Effector memory CD4-positive, alpha-beta T cell (primary cell): Measurements from ENCODE around the gene FNDC1.

ENCODE experiments used
- DNase-seq, 3 donors: peaks; one replicate each; pipeline ENCODE4 v3.0.0-alpha.2; 2020
- H3K27ac ChIP-seq: 2 replicates; pipeline ENCODE4 v1.7.0; 2013; ENCODE audit warnings: mild to moderate bottlenecking, low read length, moderate library complexity; ENCODE audit not compliant: insufficient read depth, poor library complexity, severe bottlenecking
- H3K27me3 ChIP-seq: replicated peaks from 2 replicates; pipeline ENCODE4 v1.7.0; 2013; ENCODE audit warnings: mild to moderate bottlenecking, low read length; ENCODE audit not compliant: insufficient read depth, control insufficient read depth, poor library complexity, severe bottlenecking
- H3K36me3 ChIP-seq: 2 replicates; pipeline ENCODE4 v1.7.0; 2013; ENCODE audit warnings: mild to moderate bottlenecking, low read length, moderate library complexity; ENCODE audit not compliant: control insufficient read depth, insufficient read depth
- H3K4me1 ChIP-seq: 2 replicates; pipeline ENCODE4 v1.7.0; 2013; ENCODE audit warnings: low read length, mild to moderate bottlenecking; ENCODE audit not compliant: control insufficient read depth, insufficient read depth, poor library complexity, severe bottlenecking
- H3K4me3 ChIP-seq: 2 replicates; pipeline ENCODE4 v1.7.0; 2013; ENCODE audit warnings: low read length, low read depth, mild to moderate bottlenecking; ENCODE audit not compliant: insufficient read depth, poor library complexity, severe bottlenecking
- H3K9me3 ChIP-seq: 2 replicates; pipeline ENCODE4 v1.7.0; 2013; ENCODE audit warnings: mild to moderate bottlenecking, low read length, moderate library complexity; ENCODE audit not compliant: control insufficient read depth

Gene FNDC1

GRCh38 chr6:159196430-159196975 lies 27.3 kb downstream of the FNDC1 start:
- Histone ChIP-seq H3K4me3 (no peak overlapping the region), H3K9me3 (no peaks in the 10 kb centered on the region), H3K36me3 (no peaks in the 10 kb centered on the region), H3K4me1 (no peaks in the 10 kb centered on the region), H3K27me3 (no peaks in the 10 kb centered on the region), H3K27ac (no peak overlapping the region)
- no peak for DNase-seq

GRCh38 chr6:159197251-159197650 lies 28.1 kb downstream of the FNDC1 start:
- H3K36me3 ChIP-seq = no peaks in the 10 kb centered on the region
- no peak overlapping the region for H3K4me3 ChIP-seq
- no peaks in the 10 kb centered on the region for H3K27me3 ChIP-seq
- H3K27ac ChIP-seq = no peak overlapping the region
- H3K4me1 ChIP-seq = no peaks in the 10 kb centered on the region
- DNase-seq = no peak
- H3K9me3 ChIP-seq = no peaks in the 10 kb centered on the region

- no peak for DNase-seq
- H3K4me3 ChIP-seq = no peak overlapping the region
- H3K27ac ChIP-seq = no peak overlapping the region
- no peaks in the 10 kb centered on the region for H3K4me1 ChIP-seq
- H3K9me3 ChIP-seq = no peaks in the 10 kb centered on the region
- no peaks in the 10 kb centered on the region for H3K36me3 ChIP-seq
- H3K27me3 ChIP-seq = no peaks in the 10 kb centered on the region
Observed at GRCh38 chr6:159201336-159201735, 32.1 kb downstream of the FNDC1 start.

- H3K36me3 ChIP-seq = no peaks in the 10 kb centered on the region
- no peaks in the 10 kb centered on the region for H3K4me1 ChIP-seq
- no peak overlapping the region for H3K4me3 ChIP-seq
- H3K27ac ChIP-seq = no peak overlapping the region
- H3K9me3 ChIP-seq = no peaks in the 10 kb centered on the region
- DNase-seq = no peak
- H3K27me3 ChIP-seq = no peaks in the 10 kb centered on the region
Observed at GRCh38 chr6:159203304-159204005, 34.3 kb downstream of the FNDC1 start.

- no peak for DNase-seq
- Histone ChIP-seq H3K27me3 (no peaks in the 10 kb centered on the region), H3K4me1 (no peaks in the 10 kb centered on the region), H3K4me3 (no peak overlapping the region), H3K9me3 (no peaks in the 10 kb centered on the region), H3K36me3 (no peaks in the 10 kb centered on the region), H3K27ac (no peak overlapping the region)
Observed at GRCh38 chr6:159204605-159205004, 35.4 kb downstream of the FNDC1 start.

- no peak overlapping the region for H3K4me3 ChIP-seq
- no peaks in the 10 kb centered on the region for H3K36me3 ChIP-seq
- H3K27ac ChIP-seq = no peak overlapping the region
- DNase-seq = no peak
- no peaks in the 10 kb centered on the region for H3K4me1 ChIP-seq
- H3K27me3 ChIP-seq = no peaks in the 10 kb centered on the region
- no peaks in the 10 kb centered on the region for H3K9me3 ChIP-seq
Observed at GRCh38 chr6:159212028-159212427, 42.8 kb downstream of the FNDC1 start.

- DNase-seq = no peak
- Histone ChIP-seq H3K4me1 (no peaks in the 10 kb centered on the region), H3K9me3 (no peaks in the 10 kb centered on the region), H3K27me3 (no peaks in the 10 kb centered on the region), H3K36me3 (no peaks in the 10 kb centered on the region), H3K27ac (no peak overlapping the region), H3K4me3 (no peak overlapping the region)
Observed at GRCh38 chr6:159212525-159213280, 43.5 kb downstream of the FNDC1 start.

- no peaks in the 10 kb centered on the region for H3K36me3 ChIP-seq
- no peak for DNase-seq
- H3K27ac ChIP-seq = no peak overlapping the region
- H3K9me3 ChIP-seq = no peaks in the 10 kb centered on the region
- H3K4me3 ChIP-seq = no peak overlapping the region
- no peaks in the 10 kb centered on the region for H3K27me3 ChIP-seq
- no peaks in the 10 kb centered on the region for H3K4me1 ChIP-seq
Observed at GRCh38 chr6:159213405-159213804, 44.2 kb downstream of the FNDC1 start.

- no peaks in the 10 kb centered on the region for H3K9me3 ChIP-seq
- no peak overlapping the region for H3K27ac ChIP-seq
- DNase-seq = no peak
- H3K4me3 ChIP-seq = no peak overlapping the region
- H3K27me3 ChIP-seq = no peaks in the 10 kb centered on the region
- H3K36me3 ChIP-seq = no peaks in the 10 kb centered on the region
- H3K4me1 ChIP-seq = no peaks in the 10 kb centered on the region
Observed at GRCh38 chr6:159214281-159214680, 45.1 kb downstream of the FNDC1 start.

- Histone ChIP-seq H3K27me3 (peaks cover 6% of the 10 kb centered on the region), H3K27ac (no peak overlapping the region), H3K36me3 (no peaks in the 10 kb centered on the region), H3K4me1 (no peaks in the 10 kb centered on the region), H3K4me3 (no peak overlapping the region), H3K9me3 (no peaks in the 10 kb centered on the region)
- no peak for DNase-seq
Observed at GRCh38 chr6:159217595-159218275, 48.5 kb downstream of the FNDC1 start.
